IPS-NIHi7 (cell line): Measurements from ENCODE around the gene SERPINB1.
A peak's percentile ranks its signal among the peaks of the same experiment; 100 is the strongest.
"Not testable (repeated sequence)": the region's sequence is repeated elsewhere in the genome, so short reads cannot be mapped to it uniquely, and the experiment has no call there.

Source experiments
- DNase-seq: peaks from one replicate; pipeline ENCODE4 v3.0.0; 2012; ENCODE audit warnings: mixed read lengths; ENCODE audit errors: extremely low spot score

SERPINB1 gene

GRCh38 chr6:2841264-2842138, at the start of gene SERPINB1:
Gene SERPINB1, minus strand, starts transcription at chr6:2841863. Its CDS starts 1,277 bp downstream, at chr6:2840586.
- peak; percentile 89 for DNase-seq

- no peak for DNase-seq
Measured at GRCh38 chr6:2890976-2891767, 49.5 kb upstream of the SERPINB1 start.

DNA sequence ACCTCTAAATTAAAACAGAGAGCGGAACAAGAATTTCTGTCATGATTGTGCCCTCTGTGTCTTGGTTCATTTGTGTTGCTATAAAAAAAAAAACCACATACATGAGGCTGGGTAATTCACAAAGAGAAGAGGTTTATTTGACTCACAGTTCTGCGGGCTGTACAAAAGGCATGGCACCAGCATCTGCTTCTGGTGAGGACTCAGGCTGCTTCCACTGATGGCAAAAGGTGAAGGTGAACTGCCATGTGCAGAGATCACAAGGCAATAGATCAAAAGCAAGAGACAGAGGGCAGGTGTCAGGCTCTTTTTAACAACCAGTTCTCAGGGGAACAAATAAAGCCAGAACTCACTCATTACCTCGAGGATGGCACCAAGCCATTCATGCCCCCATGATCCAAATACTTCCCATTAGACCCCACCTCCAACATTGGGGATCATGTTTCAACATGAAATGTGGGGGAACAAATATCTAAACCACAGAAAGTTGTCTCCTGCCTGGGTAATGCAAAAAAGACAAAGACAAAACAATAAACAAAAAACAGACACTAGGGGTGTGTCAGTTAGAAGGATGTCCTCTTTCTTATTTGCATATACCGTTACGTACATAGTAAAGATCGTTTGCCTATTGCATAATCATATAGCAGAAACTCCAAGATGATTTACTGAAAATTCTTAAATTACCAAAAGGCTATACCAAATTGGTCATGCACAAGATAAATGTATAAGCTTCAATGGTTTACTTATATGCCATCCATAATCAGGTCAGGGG, 44.5 kb upstream of the SERPINB1 start:
- DNase-seq, result no peak

DNA sequence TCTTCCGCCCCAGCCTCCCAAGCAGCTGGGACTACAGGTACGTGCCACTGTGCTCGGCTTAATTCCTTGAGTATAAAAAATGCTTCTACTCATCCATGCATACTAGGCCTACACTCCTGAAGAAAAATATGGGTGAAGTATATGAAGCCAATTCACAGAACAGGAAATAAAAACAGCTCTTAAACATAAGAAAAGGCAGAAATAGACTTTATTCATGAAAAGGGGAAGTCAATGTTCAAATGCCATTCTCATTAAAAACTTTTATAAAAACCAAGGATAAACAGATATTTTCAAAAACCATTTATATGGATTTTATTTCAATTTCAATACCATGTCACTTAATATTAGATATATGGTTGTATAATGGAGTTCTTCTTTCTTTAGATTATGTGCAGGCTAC, 43.1 kb upstream of the SERPINB1 start:
- DNase-seq, result no peak

DNA sequence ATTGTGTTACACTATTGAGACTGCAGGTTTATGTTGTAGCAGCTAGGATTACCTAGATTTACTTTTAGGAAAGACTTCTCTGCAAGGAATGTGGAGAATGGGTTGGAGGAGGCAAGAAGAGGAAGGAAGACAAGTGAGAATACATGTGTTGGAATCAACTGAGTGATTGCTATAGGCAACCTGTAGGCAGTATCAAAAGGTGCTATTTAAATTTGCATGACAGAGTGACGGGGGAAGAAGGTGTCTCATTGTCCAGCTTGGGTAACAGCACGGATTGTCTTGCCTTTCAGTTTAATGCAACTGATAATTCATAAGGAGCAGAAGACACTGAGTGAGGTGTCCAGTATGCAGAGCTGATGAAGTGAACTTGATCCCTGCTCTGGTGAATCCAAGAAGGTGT, 42.0 kb upstream of the SERPINB1 start:
- DNase-seq, result no peak

DNA sequence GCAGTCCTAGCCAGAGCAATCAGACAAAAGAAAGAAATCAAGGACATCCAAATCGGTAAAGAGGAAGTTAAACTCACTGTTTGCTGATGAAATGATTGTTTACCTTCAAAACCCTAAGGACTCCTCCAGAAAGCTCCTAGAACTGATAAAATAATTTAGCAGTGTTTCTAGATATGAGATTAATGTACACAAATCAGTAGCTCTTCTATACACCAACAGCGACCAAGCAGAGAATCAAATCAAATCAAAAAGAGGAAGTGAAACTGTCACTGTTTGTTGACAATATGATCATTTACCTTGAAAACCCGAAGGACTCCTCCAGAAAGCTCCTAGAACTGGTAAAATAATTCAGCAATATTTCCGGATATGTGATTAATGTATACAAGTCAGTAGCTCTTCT, 39.8 kb upstream of the SERPINB1 start:
- no peak for DNase-seq

- DNase-seq, result not testable (repeated sequence)
Measured at GRCh38 chr6:2880156-2880555, 38.5 kb upstream of the SERPINB1 start.

DNA sequence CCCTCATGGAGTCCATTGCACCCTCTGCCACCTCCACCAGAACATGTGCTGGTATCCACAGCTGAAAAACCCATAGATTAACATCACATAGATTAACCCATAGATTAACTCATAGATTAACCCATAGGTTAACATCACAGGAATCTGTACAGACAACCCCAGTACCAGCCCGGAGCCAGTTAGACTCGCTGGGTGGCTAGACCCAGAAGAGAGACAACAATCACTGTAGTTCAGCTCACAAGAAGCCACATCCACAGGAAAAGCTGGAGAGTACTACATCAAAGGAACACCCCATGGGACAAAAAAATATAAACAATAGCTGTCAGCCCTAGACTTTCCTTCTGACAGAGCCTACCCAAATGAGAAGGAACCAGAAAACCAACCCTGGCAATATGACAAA, 36.3 kb upstream of the SERPINB1 start:
- no peak for DNase-seq

DNA sequence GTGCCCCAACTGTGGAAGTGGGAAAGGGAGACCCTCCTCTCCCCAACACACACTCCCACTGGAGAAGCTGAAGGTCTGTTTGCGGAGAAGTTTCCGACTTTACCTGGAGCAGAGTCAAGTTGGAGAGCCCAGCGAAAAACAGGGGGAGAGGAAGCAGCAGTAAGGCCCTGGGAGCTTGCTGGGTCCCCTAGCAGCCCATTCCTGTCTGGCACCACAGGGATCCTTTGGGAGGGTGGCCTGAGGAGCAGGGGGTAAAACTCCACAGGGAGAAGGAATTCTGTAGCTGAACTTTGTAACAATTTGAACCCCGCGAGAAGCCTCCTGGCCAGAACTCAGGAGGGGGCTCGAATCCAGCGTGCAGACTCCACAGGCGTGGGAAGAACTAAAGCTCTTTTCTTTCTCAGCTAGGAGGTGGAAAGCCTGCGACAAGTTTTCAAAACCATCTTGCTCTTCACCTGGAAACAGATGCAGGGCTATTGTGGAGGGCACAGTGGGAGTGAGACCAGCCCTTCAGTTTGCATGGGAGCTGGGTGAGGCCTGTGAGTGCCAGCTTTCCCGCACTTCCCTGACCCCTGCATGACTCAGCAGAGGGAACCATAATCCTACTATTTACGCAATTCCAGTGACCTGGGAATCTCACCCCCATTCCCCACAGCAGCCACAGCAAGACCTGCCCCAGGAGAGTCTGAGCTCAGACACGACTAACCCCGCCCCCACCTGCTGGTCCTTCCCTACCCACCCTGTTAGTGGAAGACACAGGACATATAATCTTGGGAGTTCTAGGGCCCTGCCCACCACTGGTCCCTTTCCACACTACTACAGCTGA, 35.6 kb upstream of the SERPINB1 start:
- DNase-seq, result no peak

DNA sequence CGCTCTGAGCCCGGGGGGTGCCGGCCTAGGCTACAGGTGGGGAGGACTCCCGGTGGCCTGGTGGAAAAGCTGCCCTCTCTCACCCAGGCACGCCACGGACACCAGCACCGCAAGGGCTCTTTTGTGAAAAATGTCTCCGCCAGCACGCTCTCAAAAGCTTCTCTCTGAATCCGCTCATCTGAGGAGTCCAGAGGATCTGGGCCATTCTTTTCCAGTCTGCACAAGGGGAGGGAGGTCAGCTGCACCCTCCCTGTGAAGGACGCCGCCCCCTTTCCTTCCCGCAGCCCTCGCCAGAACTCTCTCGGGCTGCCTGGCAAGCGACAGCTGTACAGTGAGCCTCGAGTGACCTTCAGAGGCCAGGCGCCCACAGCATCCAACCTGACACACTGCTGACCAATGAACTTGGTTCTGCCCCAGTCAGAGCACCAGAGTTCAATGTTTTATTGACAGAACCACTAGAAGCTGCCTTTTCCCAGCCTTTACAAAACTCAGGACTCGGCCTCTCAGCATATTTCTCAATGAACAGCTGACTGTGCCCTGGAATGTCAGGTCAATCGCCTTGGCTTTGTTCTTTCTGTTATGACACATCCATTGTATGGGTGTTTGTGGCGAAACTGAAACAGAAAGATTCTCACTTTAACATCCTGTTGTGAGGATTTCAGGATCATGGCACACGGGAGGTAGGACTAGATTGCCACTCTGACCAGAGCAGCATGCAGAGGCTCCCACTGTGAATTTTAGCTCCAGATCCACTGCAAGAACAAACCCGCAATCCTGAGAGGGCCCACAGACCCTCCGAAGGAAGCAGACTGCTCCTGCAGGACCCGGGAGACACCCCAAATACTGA, 34.8 kb upstream of the SERPINB1 start:
- peak; percentile 55 for DNase-seq

DNA sequence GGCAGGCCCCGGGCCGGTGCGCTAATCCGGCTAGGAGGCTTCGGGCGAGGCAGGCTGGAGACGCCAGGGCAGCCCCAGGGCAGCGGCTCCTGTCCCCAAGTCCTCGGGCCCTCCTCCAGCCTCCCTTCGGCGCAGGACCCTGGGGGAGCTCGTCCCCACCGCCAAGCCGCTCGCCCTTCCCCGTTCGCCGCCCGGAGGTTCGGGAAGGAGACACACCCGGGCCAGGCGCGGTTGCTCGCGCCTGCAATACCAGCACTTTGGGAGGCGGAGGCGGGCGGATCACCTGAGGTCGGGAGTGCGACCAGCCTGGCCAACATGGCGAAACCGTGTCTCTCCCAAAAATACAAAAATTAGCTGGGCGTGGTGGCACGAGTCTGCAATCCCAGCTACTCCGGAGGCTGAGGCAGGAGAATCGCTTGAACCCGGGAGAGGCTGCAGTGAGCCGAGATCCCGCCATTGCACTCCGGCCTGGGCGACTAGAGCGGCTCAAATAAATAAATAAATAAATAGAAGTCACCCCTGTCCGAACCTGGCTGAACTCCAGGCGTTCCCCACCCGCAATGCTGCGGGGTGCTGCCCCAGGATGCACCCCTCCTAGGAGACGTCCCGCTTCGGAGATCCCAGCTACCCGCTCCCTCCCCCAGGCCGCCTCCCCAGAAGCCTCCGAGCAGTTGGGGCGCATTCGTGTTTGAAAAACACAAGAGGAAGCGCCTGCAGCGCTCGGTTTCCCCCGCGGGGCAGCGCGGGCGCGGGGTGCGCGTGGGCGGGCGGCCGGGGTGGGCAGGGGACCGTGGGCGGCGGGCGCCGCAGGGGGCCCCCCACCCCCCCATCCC, 33.9 kb upstream of the SERPINB1 start:
- peak; percentile 54 for DNase-seq

DNA sequence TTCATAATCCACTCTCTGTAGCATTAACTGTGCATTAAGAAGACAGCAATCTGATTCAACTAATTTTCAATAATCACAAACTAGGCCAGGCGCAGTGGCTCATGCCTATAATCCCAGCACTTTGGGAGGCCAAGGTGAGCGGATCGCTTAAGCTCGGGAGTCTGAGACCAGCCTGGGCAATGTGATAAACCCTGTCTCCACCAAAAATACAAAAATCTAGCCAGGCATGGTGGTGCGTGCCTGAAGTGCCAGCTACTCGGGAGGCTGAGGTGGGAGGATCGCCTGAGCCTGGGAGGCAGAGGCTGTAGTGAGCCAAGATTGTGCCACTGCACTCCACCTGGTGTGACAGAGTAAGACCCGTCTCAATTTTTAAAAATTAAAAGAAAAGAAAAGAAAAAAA, 32.0 kb upstream of the SERPINB1 start:
- no peak for DNase-seq

DNA sequence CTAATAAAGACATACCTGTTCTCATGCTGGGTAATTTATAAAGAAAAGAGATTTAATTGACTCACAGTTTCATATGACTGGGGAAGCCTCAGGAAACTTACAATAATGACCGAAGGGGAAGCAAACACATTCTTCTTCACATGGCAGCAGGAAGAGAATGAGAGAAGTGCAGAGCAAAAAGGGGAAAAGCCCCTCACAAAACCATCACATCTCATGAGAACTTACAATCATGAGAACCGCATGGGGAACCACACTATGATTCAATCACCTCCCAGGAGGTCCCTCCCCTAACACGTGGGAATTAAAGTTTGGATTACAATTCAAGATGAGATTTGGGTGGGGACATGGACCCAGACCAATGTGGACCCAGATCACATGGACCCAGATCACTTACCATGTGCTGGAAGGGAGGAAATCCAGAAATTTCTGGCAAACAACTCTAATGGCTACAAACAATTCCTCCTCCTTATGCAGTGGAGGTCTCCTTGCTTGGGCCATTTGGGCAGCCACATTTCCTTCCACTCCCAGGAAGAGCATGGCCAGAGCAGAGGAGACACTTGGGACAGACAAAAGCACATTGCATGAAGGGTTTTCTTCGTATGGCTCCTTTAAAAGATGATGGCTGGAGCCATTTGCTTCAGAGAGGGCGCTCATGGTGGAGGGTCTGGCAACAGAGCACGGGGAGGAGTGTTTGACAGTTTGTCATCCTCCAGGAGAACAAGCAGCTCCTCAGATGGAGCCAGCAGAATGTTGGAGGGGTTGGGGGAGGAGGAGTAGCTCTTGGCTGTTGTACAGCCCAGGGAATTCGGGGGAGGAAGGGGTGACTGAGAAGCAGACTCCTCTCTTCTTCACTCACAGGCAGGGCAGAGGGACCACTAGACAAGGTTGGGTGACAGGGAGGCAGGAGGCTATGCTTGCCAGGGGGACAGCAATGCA, 31.0 kb upstream of the SERPINB1 start:
- no peak for DNase-seq

DNA sequence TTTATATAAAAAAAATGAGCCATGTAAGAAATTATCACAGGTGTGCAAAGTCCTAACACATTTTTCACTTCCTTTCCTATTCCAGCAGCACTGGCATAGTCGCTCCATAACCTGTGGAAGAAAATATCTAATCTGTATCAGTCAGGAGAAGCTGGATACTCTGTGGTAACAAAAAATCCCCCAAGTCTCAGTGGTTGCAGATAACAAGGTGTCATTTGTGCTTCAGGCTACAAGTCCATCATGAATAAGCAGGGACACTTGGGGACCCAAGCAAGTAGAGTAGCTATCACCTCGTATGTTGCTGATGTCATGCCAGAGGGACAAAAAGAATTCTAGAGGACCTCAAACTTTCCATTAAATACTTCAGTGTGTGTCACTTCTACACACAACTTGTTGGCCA, 30.3 kb upstream of the SERPINB1 start:
- DNase-seq, result no peak

DNA sequence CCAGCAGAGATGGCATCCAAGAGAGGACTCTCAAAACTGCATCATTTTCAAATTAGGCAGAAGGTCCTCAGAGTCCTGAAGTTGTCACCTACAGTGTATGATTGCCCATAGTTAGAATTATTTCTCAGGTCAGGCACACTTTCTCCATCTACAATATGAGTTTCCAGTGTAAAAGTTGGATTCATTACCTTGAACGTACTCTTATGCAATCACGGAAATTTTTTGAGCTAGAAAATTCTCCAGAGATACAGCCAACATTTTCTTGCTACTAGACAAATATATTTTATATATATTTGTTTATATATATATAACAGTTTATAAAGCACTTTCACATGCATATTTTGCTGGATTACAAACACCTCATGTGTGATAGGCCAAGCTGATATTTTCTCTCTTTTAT, 29.4 kb upstream of the SERPINB1 start:
- no peak for DNase-seq

GRCh38 chr6:2870046-2870636, 28.5 kb upstream of the SERPINB1 start:
- DNase-seq, result no peak

- no peak for DNase-seq
Measured at GRCh38 chr6:2868637-2869036, 27.0 kb upstream of the SERPINB1 start.
